ENCODE measurements around the gene FHIT. TPM values are rescaled to one million over a fixed set of nuclear protein-coding genes. Genes with fewer than 3 reads are reported as not detected.

FHIT gene
- total and polyA plus RNA-seq, 2 donors from 2014 or later: 20.2 to 61.2 TPM

DNA sequence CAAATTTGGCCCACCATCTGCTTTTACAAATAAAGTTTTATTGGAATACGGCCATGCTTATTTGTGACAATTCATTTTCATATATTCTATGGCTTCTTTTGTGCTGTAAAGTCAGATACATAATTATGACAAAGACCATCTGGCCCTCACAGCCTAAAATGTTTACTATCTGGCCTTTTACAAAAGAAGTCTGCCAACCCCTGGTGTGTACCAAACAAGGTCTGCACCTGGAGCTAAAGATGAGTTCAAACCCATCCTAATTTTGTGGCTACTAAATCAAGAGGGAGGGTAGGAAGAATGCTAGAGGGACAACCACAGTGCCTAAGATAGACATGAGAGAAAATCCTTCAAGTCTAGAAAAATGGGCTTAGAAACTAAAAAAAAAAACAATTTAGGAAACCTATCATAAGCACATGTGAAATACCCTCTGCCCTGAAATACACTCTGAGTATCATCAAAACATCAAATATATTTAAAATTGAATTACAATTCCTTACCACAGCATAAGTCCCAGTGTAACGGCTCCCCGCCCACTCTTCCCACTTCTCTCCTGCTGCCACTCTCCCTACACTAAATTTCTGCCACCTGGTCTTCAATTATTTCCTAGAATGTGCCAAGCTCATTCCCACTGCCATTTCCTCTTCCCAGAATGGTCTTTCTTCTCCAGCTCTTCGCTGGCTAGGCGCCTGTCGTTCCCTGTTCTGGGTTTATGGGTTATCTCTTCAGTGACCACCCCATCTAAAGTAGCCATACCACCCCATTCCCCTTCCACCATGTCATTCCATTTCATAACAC lies 1250.7 kb downstream of the FHIT start:
- TF ChIP-seq CTCF (IDR thresholded peaks at IDR 0.05; ENCODE audit: borderline replicate concordance, extremely low read depth, insufficient read depth): no peak
- no peak overlapping the region for H3K9ac ChIP-seq (ENCODE audit: low read length in 3 of 3)
- H3K27me3 ChIP-seq (ENCODE audit: control insufficient read depth, insufficient read depth, low read length): no peaks in the 10 kb centered on the region
- no peak overlapping the region for H3K4me3 ChIP-seq (ENCODE audit: low read length in 3 of 3)
- H3K27ac ChIP-seq (ENCODE audit: low read depth in 2 of 2, low read length in 2 of 2): no peak overlapping the region
- no peak for DNase-seq
- intact Hi-C loops (cut with DNase I): no loop called here
- no peak for FAIRE-seq
- H3K4me1 ChIP-seq (ENCODE audit: control insufficient read depth in 2 of 3, insufficient read depth in 2 of 3, low read depth in 1 of 3, low read length in 3 of 3): no peaks in the 10 kb centered on the region
- no peaks in the 10 kb centered on the region for H3K36me3 ChIP-seq (ENCODE audit: control insufficient read depth in 2 of 3, insufficient read depth in 3 of 3, low read length in 3 of 3)
- H3K9me3 ChIP-seq (ENCODE audit: control insufficient read depth in 2 of 3, insufficient read depth in 1 of 3, low read length in 3 of 3): no peaks in the 10 kb centered on the region

- no peak overlapping the region for H3K9ac ChIP-seq (ENCODE audit: low read length in 3 of 3)
- no peak overlapping the region for H3K27ac ChIP-seq (ENCODE audit: low read depth in 2 of 2, low read length in 2 of 2)
- no peak overlapping the region for H3K4me3 ChIP-seq (ENCODE audit: low read length in 3 of 3)
- no peak for FAIRE-seq
- no peaks in the 10 kb centered on the region for H3K4me1 ChIP-seq (ENCODE audit: control insufficient read depth in 2 of 3, insufficient read depth in 2 of 3, low read depth in 1 of 3, low read length in 3 of 3)
- no peaks in the 10 kb centered on the region for H3K9me3 ChIP-seq (ENCODE audit: control insufficient read depth in 2 of 3, insufficient read depth in 1 of 3, low read length in 3 of 3)
- H3K36me3 ChIP-seq (ENCODE audit: control insufficient read depth in 2 of 3, insufficient read depth in 3 of 3, low read length in 3 of 3): no peaks in the 10 kb centered on the region
- no peak for DNase-seq
- intact Hi-C loops (cut with DNase I): no loop called here
- TF ChIP-seq CTCF (IDR thresholded peaks at IDR 0.05; ENCODE audit: borderline replicate concordance, extremely low read depth, insufficient read depth): no peak
- H3K27me3 ChIP-seq (ENCODE audit: control insufficient read depth, insufficient read depth, low read length): no peaks in the 10 kb centered on the region
Observed at GRCh38 chr3:59998058-59998457, 1253.2 kb downstream of the FHIT start.

DNA sequence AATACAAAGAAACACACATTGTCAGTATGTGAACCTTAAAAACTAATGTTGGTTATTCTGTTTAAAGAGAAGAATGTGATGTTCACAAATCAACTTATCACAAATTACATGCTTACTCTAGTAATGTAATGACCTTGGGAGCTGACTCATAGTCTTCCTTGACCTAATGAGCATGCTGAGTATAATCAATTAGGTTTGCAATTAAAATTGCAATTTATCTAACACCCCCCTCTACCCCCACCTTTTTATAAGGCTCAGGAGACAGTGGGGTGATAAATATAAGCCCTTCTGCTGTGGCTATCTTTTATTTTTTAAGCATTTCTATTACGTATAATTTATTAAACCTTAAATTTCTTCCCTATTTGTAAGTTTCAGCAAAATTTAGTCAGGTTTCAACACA lies 1253.7 kb downstream of the FHIT start:
- Histone ChIP-seq H3K9ac (ENCODE audit: low read length in 3 of 3) (no peak overlapping the region), H3K27ac (ENCODE audit: low read depth in 2 of 2, low read length in 2 of 2) (no peak overlapping the region), H3K27me3 (ENCODE audit: control insufficient read depth, insufficient read depth, low read length) (no peaks in the 10 kb centered on the region), H3K36me3 (ENCODE audit: control insufficient read depth in 2 of 3, insufficient read depth in 3 of 3, low read length in 3 of 3) (no peaks in the 10 kb centered on the region), H3K4me3 (ENCODE audit: low read length in 3 of 3) (no peak overlapping the region), H3K9me3 (ENCODE audit: control insufficient read depth in 2 of 3, insufficient read depth in 1 of 3, low read length in 3 of 3) (no peaks in the 10 kb centered on the region), H3K4me1 (ENCODE audit: control insufficient read depth in 2 of 3, insufficient read depth in 2 of 3, low read depth in 1 of 3, low read length in 3 of 3) (no peaks in the 10 kb centered on the region)
- FAIRE-seq (no peak), DNase-seq (no peak)
- intact Hi-C loops (cut with DNase I): no loop called here
- TF ChIP-seq CTCF (IDR thresholded peaks at IDR 0.05; ENCODE audit: borderline replicate concordance, extremely low read depth, insufficient read depth): no peak

Data from kidney (tissue), 14 donors.